Parathyroid adenoma (tissue), 2 donors: ENCODE results near the gene FAH.

Experiments used
- H2AFZ ChIP-seq: fragments of 300-600 bp; sonication (generic); one replicate; pipeline ENCODE4 v1.7.0; 2017; ENCODE audit warnings: antibody characterized with exemption, mild to moderate bottlenecking
- H3K27ac ChIP-seq: fragments of 300-600 bp; sonication (generic); one replicate; pipeline ENCODE4 v1.7.0; 2017
- H3K27me3 ChIP-seq: fragments of 300-600 bp; sonication (generic); one replicate; pipeline ENCODE4 v1.7.0; 2017; ENCODE audit warnings: low read length; ENCODE audit not compliant: control insufficient read depth, insufficient read depth
- H3K36me3 ChIP-seq: fragments of 300-600 bp; sonication (generic); one replicate; pipeline ENCODE4 v1.7.0; 2017; ENCODE audit warnings: low read length; ENCODE audit not compliant: control insufficient read depth, insufficient read depth
- H3K4me1 ChIP-seq: fragments of 300-600 bp; sonication (generic); one replicate; pipeline ENCODE4 v1.7.0; 2017; ENCODE audit warnings: control low read depth
- H3K4me2 ChIP-seq: fragments of 300-600 bp; sonication (generic); one replicate; pipeline ENCODE4 v1.7.0; 2017; ENCODE audit warnings: low read length
- H3K4me3 ChIP-seq: fragments of 300-600 bp; sonication (generic); one replicate; pipeline ENCODE4 v1.7.0; 2017; ENCODE audit warnings: low read depth, low read length
- H3K79me2 ChIP-seq: fragments of 300-600 bp; sonication (generic); one replicate; pipeline ENCODE4 v1.7.0; 2017; ENCODE audit warnings: control low read depth
- H3K9ac ChIP-seq: fragments of 300-600 bp; sonication (generic); one replicate; pipeline ENCODE4 v1.7.0; 2017; ENCODE audit warnings: mild to moderate bottlenecking
- H3K9me3 ChIP-seq: fragments of 300-600 bp; sonication (generic); one replicate; pipeline ENCODE4 v1.7.0; 2017; ENCODE audit warnings: low read length; ENCODE audit not compliant: control insufficient read depth
- CTCF ChIP-seq: fragments of 300-600 bp; sonication (generic); IDR thresholded peaks from one replicate; pipeline ENCODE4 v1.7.0; 2017; ENCODE audit warnings: antibody characterized with exemption, mild to moderate bottlenecking
- donor health status: primary hyperparathyroidism.

The FAH gene

GRCh38 chr15:80201256-80202015 is 48.6 kb downstream of the FAH start:
- H3K79me2 ChIP-seq = no peaks in the 10 kb centered on the region
- no peak for TF ChIP-seq CTCF
- no peak overlapping the region for H2AFZ ChIP-seq
- H3K27ac ChIP-seq = no peak overlapping the region
- H3K4me3 ChIP-seq = no peak overlapping the region
- no peaks in the 10 kb centered on the region for H3K9me3 ChIP-seq
- no peak overlapping the region for H3K4me2 ChIP-seq
- no peaks in the 10 kb centered on the region for H3K4me1 ChIP-seq
- H3K27me3 ChIP-seq = no peaks in the 10 kb centered on the region
- no peak overlapping the region for H3K9ac ChIP-seq
- no peaks in the 10 kb centered on the region for H3K36me3 ChIP-seq

- Histone ChIP-seq H3K9ac (no peak overlapping the region), H3K9me3 (no peaks in the 10 kb centered on the region), H3K79me2 (no peaks in the 10 kb centered on the region), H3K4me1 (no peaks in the 10 kb centered on the region), H3K4me2 (no peak overlapping the region), H3K27me3 (no peaks in the 10 kb centered on the region), H3K27ac (no peak overlapping the region), H3K4me3 (no peak overlapping the region), H2AFZ (no peak overlapping the region), H3K36me3 (no peaks in the 10 kb centered on the region)
- no peak for TF ChIP-seq CTCF
These were observed 49.2 kb downstream of the FAH start for GRCh38 chr15:80202016-80202315.

GRCh38 chr15:80202641-80203360 is 50.0 kb downstream of the FAH start:
- Histone ChIP-seq H3K79me2 (no peaks in the 10 kb centered on the region), H3K27ac (no peak overlapping the region), H3K4me1 (no peaks in the 10 kb centered on the region), H2AFZ (no peak overlapping the region), H3K4me2 (no peak overlapping the region), H3K9me3 (no peaks in the 10 kb centered on the region), H3K36me3 (no peaks in the 10 kb centered on the region), H3K9ac (no peak overlapping the region), H3K27me3 (no peaks in the 10 kb centered on the region), H3K4me3 (no peak overlapping the region)
- no peak for TF ChIP-seq CTCF

GRCh38 chr15:80203361-80203885 is 50.6 kb downstream of the FAH start:
- H3K79me2 ChIP-seq = no peaks in the 10 kb centered on the region
- no peak for TF ChIP-seq CTCF
- no peaks in the 10 kb centered on the region for H3K27me3 ChIP-seq
- no peaks in the 10 kb centered on the region for H3K9me3 ChIP-seq
- H2AFZ ChIP-seq = no peak overlapping the region
- no peak overlapping the region for H3K4me2 ChIP-seq
- H3K4me3 ChIP-seq = no peak overlapping the region
- H3K36me3 ChIP-seq = no peaks in the 10 kb centered on the region
- no peaks in the 10 kb centered on the region for H3K4me1 ChIP-seq
- no peak overlapping the region for H3K9ac ChIP-seq
- no peak overlapping the region for H3K27ac ChIP-seq
